ENCODE measurements around the gene SLC25A26.
A peak's percentile ranks its signal among the peaks of the same experiment; 100 is the strongest.

Gene SLC25A26

GRCh38 chr3:66363148-66363547 lies 142.3 kb downstream of the SLC25A26 start:
- TF ChIP-seq POLR2AphosphoS5 (IDR thresholded peaks at IDR 0.05; ENCODE audit: borderline replicate concordance, low read depth, low read length), result no peak
- TF ChIP-seq FOXP2 (optimal IDR thresholded peaks at IDR 0.05; ENCODE audit: control extremely low read depth, extremely low read length, insufficient read depth), result no peak
- no peak for TF ChIP-seq EZH2 (IDR thresholded peaks at IDR 0.05)
- Histone ChIP-seq H3K9ac (ENCODE audit: insufficient read length) (no peak overlapping the region), H3K9me3 (ENCODE audit: low read depth, low read length) (no peaks in the 10 kb centered on the region), H3K4me3 (no peak overlapping the region), H3K36me3 (ENCODE audit: insufficient read depth, low read length) (no peaks in the 10 kb centered on the region), H3K27ac (peak overlapping the region; percentile 50; the same call in 1 of the 2 replicates)
- DNase-seq (ENCODE audit: low read depth, low spot score), result no peak

- TF ChIP-seq EZH2 (IDR thresholded peaks at IDR 0.05) (no peak), FOXP2 (optimal IDR thresholded peaks at IDR 0.05; ENCODE audit: control extremely low read depth, extremely low read length, insufficient read depth) (no peak), POLR2AphosphoS5 (IDR thresholded peaks at IDR 0.05; ENCODE audit: borderline replicate concordance, low read depth, low read length) (no peak)
- Histone ChIP-seq H3K27ac (no peak overlapping the region), H3K4me3 (no peak overlapping the region), H3K9me3 (ENCODE audit: low read depth, low read length) (no peaks in the 10 kb centered on the region), H3K36me3 (ENCODE audit: insufficient read depth, low read length) (no peaks in the 10 kb centered on the region), H3K9ac (ENCODE audit: insufficient read length) (no peak overlapping the region)
- no peak for DNase-seq (ENCODE audit: low read depth, low spot score)
These were observed 144.3 kb downstream of the SLC25A26 start for GRCh38 chr3:66365080-66365479.

DNA sequence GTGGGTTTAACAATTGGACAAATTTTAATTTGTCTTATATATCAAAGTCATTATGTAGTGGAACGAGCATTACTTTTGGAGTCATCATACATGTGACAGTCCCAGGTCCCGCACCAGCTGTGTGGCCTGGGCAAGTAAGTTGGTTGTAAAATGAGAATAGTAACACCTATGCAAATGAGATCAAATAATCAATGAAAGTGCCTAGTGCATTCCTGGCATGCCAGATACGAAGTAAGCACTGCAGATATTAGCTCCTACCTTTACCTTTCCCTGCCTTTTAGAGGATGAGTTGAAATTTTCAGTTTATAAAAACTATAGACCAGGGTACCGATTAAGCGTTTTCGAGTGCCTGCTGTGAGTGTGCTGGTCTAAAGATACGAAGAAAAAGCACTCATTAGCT lies 145.9 kb downstream of the SLC25A26 start:
- no peak for DNase-seq (ENCODE audit: low read depth, low spot score)
- no peaks in the 10 kb centered on the region for H3K9me3 ChIP-seq (ENCODE audit: low read depth, low read length)
- no peak overlapping the region for H3K4me3 ChIP-seq
- no peak overlapping the region for H3K27ac ChIP-seq
- TF ChIP-seq POLR2AphosphoS5 (IDR thresholded peaks at IDR 0.05; ENCODE audit: borderline replicate concordance, low read depth, low read length) (no peak), EZH2 (IDR thresholded peaks at IDR 0.05) (no peak), FOXP2 (optimal IDR thresholded peaks at IDR 0.05; ENCODE audit: control extremely low read depth, extremely low read length, insufficient read depth) (no peak)
- no peaks in the 10 kb centered on the region for H3K36me3 ChIP-seq (ENCODE audit: insufficient read depth, low read length)
- no peak overlapping the region for H3K9ac ChIP-seq (ENCODE audit: insufficient read length)

GRCh38 chr3:66367979-66368378 lies 147.2 kb downstream of the SLC25A26 start:
- no peak for TF ChIP-seq EZH2 (IDR thresholded peaks at IDR 0.05)
- no peak for TF ChIP-seq FOXP2 (optimal IDR thresholded peaks at IDR 0.05; ENCODE audit: control extremely low read depth, extremely low read length, insufficient read depth)
- TF ChIP-seq POLR2AphosphoS5 (IDR thresholded peaks at IDR 0.05; ENCODE audit: borderline replicate concordance, low read depth, low read length), result no peak
- Histone ChIP-seq H3K36me3 (ENCODE audit: insufficient read depth, low read length) (no peaks in the 10 kb centered on the region), H3K4me3 (no peak overlapping the region), H3K9ac (ENCODE audit: insufficient read length) (no peak overlapping the region), H3K27ac (no peak overlapping the region), H3K9me3 (ENCODE audit: low read depth, low read length) (no peaks in the 10 kb centered on the region)
- no peak for DNase-seq (ENCODE audit: low read depth, low spot score)

DNA sequence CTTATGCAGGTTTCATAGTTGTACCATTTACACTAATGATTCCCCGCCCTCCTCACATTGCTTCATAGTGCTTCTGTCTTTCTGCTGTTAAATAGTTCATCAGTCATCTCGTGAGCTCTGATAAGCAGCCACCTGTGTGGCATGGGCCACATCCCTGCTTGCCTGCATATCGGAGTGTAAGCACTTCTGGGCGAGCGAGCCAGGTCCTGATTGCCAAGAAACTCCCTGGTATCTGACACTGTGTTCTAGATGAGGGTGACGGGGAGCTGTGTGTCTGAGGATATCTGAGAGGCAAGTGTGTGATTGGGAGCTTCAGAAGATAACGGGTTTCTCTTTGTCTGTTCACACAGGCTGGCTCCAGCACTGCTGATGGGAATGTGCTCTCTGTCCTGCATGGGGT lies 149.4 kb downstream of the SLC25A26 start:
- H3K36me3 ChIP-seq (ENCODE audit: insufficient read depth, low read length), result no peaks in the 10 kb centered on the region
- no peak overlapping the region for H3K27ac ChIP-seq
- no peaks in the 10 kb centered on the region for H3K9me3 ChIP-seq (ENCODE audit: low read depth, low read length)
- H3K4me3 ChIP-seq, result no peak overlapping the region
- no peak for DNase-seq (ENCODE audit: low read depth, low spot score)
- TF ChIP-seq POLR2AphosphoS5 (IDR thresholded peaks at IDR 0.05; ENCODE audit: borderline replicate concordance, low read depth, low read length), result no peak
- no peak for TF ChIP-seq EZH2 (IDR thresholded peaks at IDR 0.05)
- TF ChIP-seq FOXP2 (optimal IDR thresholded peaks at IDR 0.05; ENCODE audit: control extremely low read depth, extremely low read length, insufficient read depth), result no peak
- H3K9ac ChIP-seq (ENCODE audit: insufficient read length), result no peak overlapping the region

DNA sequence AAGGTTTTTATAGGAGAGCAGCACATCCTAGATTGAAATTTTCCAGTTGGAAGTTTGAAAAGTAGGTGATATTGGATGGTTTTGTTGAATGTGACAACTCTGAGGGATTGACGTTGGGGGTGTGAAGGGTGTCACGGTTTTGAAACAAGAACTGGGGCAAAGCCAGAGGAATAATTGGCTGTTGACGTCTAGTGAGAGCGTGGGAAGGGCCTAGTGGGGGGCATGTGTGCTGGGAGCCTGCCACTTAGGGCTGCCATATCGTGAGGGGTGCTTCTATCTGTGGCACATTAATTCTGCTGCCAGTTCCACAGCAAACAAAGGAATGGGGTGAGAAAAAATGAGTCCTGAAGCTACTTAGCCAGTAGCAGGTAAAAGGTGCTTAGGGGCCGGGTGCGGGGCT lies 150.6 kb downstream of the SLC25A26 start:
- no peak for DNase-seq (ENCODE audit: low read depth, low spot score)
- H3K4me3 ChIP-seq, result no peak overlapping the region
- no peak for TF ChIP-seq EZH2 (IDR thresholded peaks at IDR 0.05)
- no peak for TF ChIP-seq FOXP2 (optimal IDR thresholded peaks at IDR 0.05; ENCODE audit: control extremely low read depth, extremely low read length, insufficient read depth)
- no peak for TF ChIP-seq POLR2AphosphoS5 (IDR thresholded peaks at IDR 0.05; ENCODE audit: borderline replicate concordance, low read depth, low read length)
- no peaks in the 10 kb centered on the region for H3K36me3 ChIP-seq (ENCODE audit: insufficient read depth, low read length)
- no peak overlapping the region for H3K27ac ChIP-seq
- H3K9me3 ChIP-seq (ENCODE audit: low read depth, low read length), result no peaks in the 10 kb centered on the region
- no peak overlapping the region for H3K9ac ChIP-seq (ENCODE audit: insufficient read length)

GRCh38 chr3:66372681-66373350 lies 152.0 kb downstream of the SLC25A26 start:
- peaks cover 3% of the 10 kb centered on the region; the same call in 1 of the 2 replicates for H3K36me3 ChIP-seq (ENCODE audit: insufficient read depth, low read length)
- H3K9me3 ChIP-seq (ENCODE audit: low read depth, low read length), result no peaks in the 10 kb centered on the region
- no peak overlapping the region for H3K27ac ChIP-seq
- H3K9ac ChIP-seq (ENCODE audit: insufficient read length), result no peak overlapping the region
- no peak for DNase-seq (ENCODE audit: low read depth, low spot score)
- H3K4me3 ChIP-seq, result no peak overlapping the region
- TF ChIP-seq POLR2AphosphoS5 (IDR thresholded peaks at IDR 0.05; ENCODE audit: borderline replicate concordance, low read depth, low read length) (no peak), EZH2 (IDR thresholded peaks at IDR 0.05) (no peak), FOXP2 (optimal IDR thresholded peaks at IDR 0.05; ENCODE audit: control extremely low read depth, extremely low read length, insufficient read depth) (no peak)

DNA sequence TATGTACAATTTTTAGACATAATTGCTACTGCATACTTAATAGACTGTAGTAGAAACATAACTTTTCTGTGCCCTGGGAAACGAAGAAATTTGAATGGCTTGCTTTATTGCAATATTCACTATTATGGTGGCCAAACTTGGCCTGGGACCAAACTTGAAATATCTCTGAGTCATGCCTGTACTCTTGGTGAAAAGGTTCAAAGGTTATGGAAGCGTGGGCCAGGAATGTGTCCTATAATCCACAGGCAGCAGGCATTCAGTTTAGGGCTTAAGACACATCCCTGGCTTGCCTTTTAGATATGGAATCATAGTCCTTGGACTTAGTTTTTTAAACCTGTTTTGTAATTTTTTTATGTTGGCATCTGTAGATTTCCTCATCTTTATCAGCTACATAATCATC lies 155.8 kb downstream of the SLC25A26 start:
- no peak for DNase-seq (ENCODE audit: low read depth, low spot score)
- Histone ChIP-seq H3K36me3 (ENCODE audit: insufficient read depth, low read length) (peaks cover 11% of the 10 kb centered on the region; the same call in 1 of the 2 replicates), H3K27ac (no peak overlapping the region), H3K9me3 (ENCODE audit: low read depth, low read length) (no peaks in the 10 kb centered on the region), H3K4me3 (no peak overlapping the region), H3K9ac (ENCODE audit: insufficient read length) (no peak overlapping the region)
- no peak for TF ChIP-seq FOXP2 (optimal IDR thresholded peaks at IDR 0.05; ENCODE audit: control extremely low read depth, extremely low read length, insufficient read depth)
- no peak for TF ChIP-seq POLR2AphosphoS5 (IDR thresholded peaks at IDR 0.05; ENCODE audit: borderline replicate concordance, low read depth, low read length)
- TF ChIP-seq EZH2 (IDR thresholded peaks at IDR 0.05), result no peak

GRCh38 chr3:66377800-66378199 lies 157.0 kb downstream of the SLC25A26 start:
- no peak for DNase-seq (ENCODE audit: low read depth, low spot score)
- H3K9ac ChIP-seq (ENCODE audit: insufficient read length), result no peak overlapping the region
- H3K36me3 ChIP-seq (ENCODE audit: insufficient read depth, low read length), result peaks cover 18% of the 10 kb centered on the region; the same call in 1 of the 2 replicates
- TF ChIP-seq EZH2 (IDR thresholded peaks at IDR 0.05), result no peak
- TF ChIP-seq POLR2AphosphoS5 (IDR thresholded peaks at IDR 0.05; ENCODE audit: borderline replicate concordance, low read depth, low read length), result no peak
- no peak for TF ChIP-seq FOXP2 (optimal IDR thresholded peaks at IDR 0.05; ENCODE audit: control extremely low read depth, extremely low read length, insufficient read depth)
- no peak overlapping the region for H3K27ac ChIP-seq
- H3K4me3 ChIP-seq, result no peak overlapping the region
- no peaks in the 10 kb centered on the region for H3K9me3 ChIP-seq (ENCODE audit: low read depth, low read length)
